ENCODE measurements around the gene KCND3.

Gene KCND3

DNA sequence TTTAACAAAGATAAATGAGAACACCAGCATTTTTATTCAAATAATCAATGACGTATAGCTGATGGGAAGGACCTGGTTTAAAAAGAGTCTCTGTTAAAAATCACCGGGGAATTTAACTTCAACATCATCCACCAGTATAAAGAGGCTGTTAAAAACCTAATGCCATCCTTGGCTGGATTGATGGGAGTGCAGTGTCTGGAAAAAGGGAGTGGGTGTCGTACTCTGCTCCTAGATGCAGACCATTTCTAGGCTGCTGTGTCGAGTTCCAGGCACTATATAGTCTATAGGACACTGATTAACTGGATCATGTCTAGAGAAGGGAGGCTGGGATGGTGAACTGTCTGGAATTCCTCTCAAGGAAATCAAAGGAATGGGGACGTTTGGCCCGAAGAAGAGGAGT lies 197.7 kb downstream of the KCND3 start:
- 72% methylated on average over 2 of the region's 6 CpGs for WGBS (ENCODE audit: insufficient coverage)
- no peak for DNase-seq
- ChIA-PET CTCF (interaction anchor here (1.5 to 1.6 kb wide), 2 partner anchors 14 to 545 kb away, joined by 3 to 5 read pairs; no protein-coding TSS in a partner anchor), POLR2A (no interaction called here)
- H3K36me3 ChIP-seq (ENCODE audit: control insufficient read depth in 4 of 4, insufficient read depth in 4 of 4, low read length in 3 of 4): no peaks in the 10 kb centered on the region
- H3K27ac ChIP-seq (ENCODE audit: insufficient read depth in 1 of 2, low read depth in 1 of 2, low read length in 2 of 2, poor library complexity in 1 of 2, severe bottlenecking in 2 of 2): no peak overlapping the region
- no peak overlapping the region for H3K4me3 ChIP-seq (ENCODE audit: control insufficient read depth in 1 of 7, extremely low read depth in 1 of 7, insufficient read depth in 4 of 7, low read depth in 2 of 7, low read length in 6 of 7)
- peaks cover 2 to 13% (median 6%) of the 10 kb centered on the region in 5 experiments for H3K27me3 ChIP-seq (replicated peaks in 2 of 5; ENCODE audit: control insufficient read depth in 4 of 5, insufficient read depth in 5 of 5, low read length in 4 of 5)
- no peaks in the 10 kb centered on the region for H3K4me1 ChIP-seq (ENCODE audit: control extremely low read depth in 1 of 4, control insufficient read depth in 4 of 4, insufficient read depth in 4 of 4, low read length in 3 of 4)
- H3K9me3 ChIP-seq (ENCODE audit: control extremely low read depth in 1 of 5, control insufficient read depth in 4 of 5, insufficient read depth in 2 of 5, low read depth in 1 of 5, low read length in 4 of 5): no peaks in the 10 kb centered on the region

DNA sequence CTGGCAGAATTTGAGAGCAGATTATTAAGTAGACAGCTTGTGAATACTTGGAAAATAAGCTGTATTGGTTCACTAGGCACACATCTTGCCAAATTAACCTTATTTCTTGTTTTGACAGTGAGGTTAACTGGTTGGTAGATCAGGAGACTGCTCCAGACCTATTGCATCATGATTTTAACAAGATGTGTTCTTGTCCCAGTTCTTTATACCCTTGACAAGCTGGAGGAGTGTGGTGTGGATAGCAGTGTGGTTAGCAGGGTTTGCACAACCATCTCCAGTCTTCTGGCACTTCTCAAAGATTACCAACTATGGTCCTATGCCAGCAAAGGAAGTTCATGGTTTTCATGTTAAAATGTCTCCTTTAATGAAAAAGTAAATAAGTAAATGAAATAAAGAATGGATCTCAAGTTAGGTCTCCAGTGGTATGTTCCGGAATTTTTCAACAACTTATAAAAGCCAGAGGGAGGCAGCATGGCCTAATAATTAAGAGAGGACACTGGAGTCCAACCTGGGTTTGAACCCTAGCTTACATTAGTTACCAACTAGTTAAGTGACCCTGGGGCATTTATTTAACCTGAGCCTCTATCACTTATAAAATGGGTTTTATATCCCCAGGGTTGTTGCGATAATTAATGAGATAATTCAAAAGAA lies 199.7 kb downstream of the KCND3 start:
- POLR2A ChIA-PET: no interaction called here
- H3K27me3 ChIP-seq (replicated peaks in 2 of 5; ENCODE audit: control insufficient read depth in 4 of 5, insufficient read depth in 5 of 5, low read length in 4 of 5): peaks cover 2 to 13% (median 6%) of the 10 kb centered on the region in 5 experiments
- DNase-seq: peak; percentile 8 to 10 (median 8)
- no peak overlapping the region for H3K4me3 ChIP-seq (ENCODE audit: control insufficient read depth in 1 of 7, extremely low read depth in 1 of 7, insufficient read depth in 4 of 7, low read depth in 2 of 7, low read length in 6 of 7)
- no peak overlapping the region for H3K27ac ChIP-seq (ENCODE audit: insufficient read depth in 1 of 2, low read depth in 1 of 2, low read length in 2 of 2, poor library complexity in 1 of 2, severe bottlenecking in 2 of 2)
- no peaks in the 10 kb centered on the region for H3K9me3 ChIP-seq (ENCODE audit: control extremely low read depth in 1 of 5, control insufficient read depth in 4 of 5, insufficient read depth in 2 of 5, low read depth in 1 of 5, low read length in 4 of 5)
- H3K4me1 ChIP-seq (ENCODE audit: control extremely low read depth in 1 of 4, control insufficient read depth in 4 of 4, insufficient read depth in 4 of 4, low read length in 3 of 4): no peaks in the 10 kb centered on the region
- H3K36me3 ChIP-seq (ENCODE audit: control insufficient read depth in 4 of 4, insufficient read depth in 4 of 4, low read length in 3 of 4): no peaks in the 10 kb centered on the region
- CTCF ChIA-PET: no interaction called here
- 50% methylated on average over 1 of the region's 2 CpGs for WGBS (ENCODE audit: insufficient coverage)

DNA sequence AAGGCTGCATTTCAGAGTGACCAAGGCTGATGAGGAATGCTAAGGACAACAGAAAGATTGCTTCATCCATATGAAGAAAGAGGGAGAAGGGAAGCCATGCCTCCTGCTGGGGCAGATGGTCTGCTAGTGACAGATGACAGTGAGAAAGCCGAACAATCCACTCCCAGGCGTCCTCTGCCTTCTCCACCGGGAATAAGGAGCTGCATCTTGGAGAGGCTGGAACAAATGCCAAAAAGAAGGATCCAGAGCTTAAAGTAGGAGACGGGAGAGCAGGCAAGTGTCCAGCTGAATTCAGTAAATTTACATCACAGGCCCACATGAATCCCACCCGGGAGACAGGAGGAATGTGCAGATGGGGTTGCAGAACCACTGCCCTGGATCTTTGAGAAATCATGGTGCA lies 200.3 kb downstream of the KCND3 start:
- ChIA-PET POLR2A (no interaction called here), CTCF (no interaction called here)
- Histone ChIP-seq H3K27ac (ENCODE audit: insufficient read depth in 1 of 2, low read depth in 1 of 2, low read length in 2 of 2, poor library complexity in 1 of 2, severe bottlenecking in 2 of 2) (no peak overlapping the region), H3K4me3 (ENCODE audit: control insufficient read depth in 1 of 7, extremely low read depth in 1 of 7, insufficient read depth in 4 of 7, low read depth in 2 of 7, low read length in 6 of 7) (no peak overlapping the region), H3K27me3 (replicated peaks in 2 of 5; ENCODE audit: control insufficient read depth in 4 of 5, insufficient read depth in 5 of 5, low read length in 4 of 5) (peaks cover 2 to 13% (median 6%) of the 10 kb centered on the region in 5 experiments), H3K4me1 (ENCODE audit: control extremely low read depth in 1 of 4, control insufficient read depth in 4 of 4, insufficient read depth in 4 of 4, low read length in 3 of 4) (no peaks in the 10 kb centered on the region), H3K36me3 (ENCODE audit: control insufficient read depth in 4 of 4, insufficient read depth in 4 of 4, low read length in 3 of 4) (no peaks in the 10 kb centered on the region), H3K9me3 (ENCODE audit: control extremely low read depth in 1 of 5, control insufficient read depth in 4 of 5, insufficient read depth in 2 of 5, low read depth in 1 of 5, low read length in 4 of 5) (no peaks in the 10 kb centered on the region)
- WGBS (ENCODE audit: insufficient coverage): 89% methylated on average over 5 of the region's 5 CpGs
- DNase-seq: no peak

DNA sequence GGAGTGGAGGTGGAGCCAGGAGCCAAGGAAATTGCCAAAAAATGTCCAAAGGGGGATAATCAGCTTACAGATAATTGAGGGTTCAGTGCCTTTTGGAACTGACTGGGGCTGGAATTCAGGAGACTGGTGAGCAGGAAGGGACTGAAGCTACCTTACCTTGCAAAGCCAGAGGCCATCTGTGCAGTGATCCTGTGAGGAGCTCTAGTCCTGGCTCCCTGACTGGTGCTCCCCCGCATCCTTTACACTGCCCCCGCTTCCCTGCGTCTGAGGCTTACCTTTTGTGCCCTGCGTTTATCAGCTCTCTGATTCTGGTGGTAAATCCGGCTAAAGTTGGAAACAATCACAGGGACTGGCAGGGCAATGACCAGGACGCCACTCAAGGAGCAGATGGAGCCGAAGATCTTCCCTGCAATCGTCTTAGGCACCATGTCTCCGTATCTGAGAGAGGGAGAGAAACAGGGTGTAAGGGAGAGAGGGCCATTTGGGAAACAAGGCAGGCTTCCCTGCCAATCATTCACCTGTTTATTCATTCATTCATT lies 202.7 kb downstream of the KCND3 start:
- no peak overlapping the region for H3K4me3 ChIP-seq (ENCODE audit: control insufficient read depth in 1 of 7, extremely low read depth in 1 of 7, insufficient read depth in 4 of 7, low read depth in 2 of 7, low read length in 6 of 7)
- WGBS (ENCODE audit: insufficient coverage): 97% methylated on average over 9 of the region's 9 CpGs
- H3K4me1 ChIP-seq (ENCODE audit: control extremely low read depth in 1 of 4, control insufficient read depth in 4 of 4, insufficient read depth in 4 of 4, low read length in 3 of 4): no peaks in the 10 kb centered on the region
- H3K27ac ChIP-seq (ENCODE audit: insufficient read depth in 1 of 2, low read depth in 1 of 2, low read length in 2 of 2, poor library complexity in 1 of 2, severe bottlenecking in 2 of 2): no peak overlapping the region
- peaks cover 0 to 6% (median 4%) of the 10 kb centered on the region in 5 experiments for H3K27me3 ChIP-seq (replicated peaks in 2 of 5; ENCODE audit: control insufficient read depth in 4 of 5, insufficient read depth in 5 of 5, low read length in 4 of 5)
- ChIA-PET CTCF (no interaction called here), POLR2A (no interaction called here)
- no peak for DNase-seq
- no peaks in the 10 kb centered on the region for H3K36me3 ChIP-seq (ENCODE audit: control insufficient read depth in 4 of 4, insufficient read depth in 4 of 4, low read length in 3 of 4)
- H3K9me3 ChIP-seq (ENCODE audit: control extremely low read depth in 1 of 5, control insufficient read depth in 4 of 5, insufficient read depth in 2 of 5, low read depth in 1 of 5, low read length in 4 of 5): no peaks in the 10 kb centered on the region

DNA sequence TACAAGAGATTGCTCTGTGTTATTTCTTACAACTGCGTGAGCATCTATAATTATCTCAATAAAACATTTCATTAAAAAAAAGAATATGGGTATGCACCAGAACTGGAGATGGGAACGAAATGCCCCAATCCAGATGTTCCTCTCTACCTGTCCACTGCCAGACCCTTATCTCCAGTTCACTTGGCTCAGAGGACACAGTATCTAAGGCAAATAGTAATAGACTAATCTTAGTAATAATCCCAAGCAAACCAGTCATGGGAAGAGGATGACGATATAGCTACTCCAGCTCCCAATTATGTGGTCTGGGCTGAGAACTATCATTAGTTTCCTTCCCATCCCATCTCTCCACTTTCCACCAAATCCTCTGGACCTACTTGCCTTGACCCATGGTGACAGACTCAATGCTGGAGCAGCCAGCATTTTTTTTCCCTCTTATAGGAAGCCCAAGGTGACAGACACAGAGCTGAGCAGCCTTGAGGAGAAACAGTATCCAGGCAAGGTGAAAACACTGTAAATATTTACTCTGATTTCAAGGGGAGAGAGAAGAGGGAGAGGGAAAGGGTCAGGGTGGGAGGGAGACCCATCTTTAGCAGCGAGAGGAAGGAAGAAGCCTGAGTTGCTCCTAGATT lies 205.1 kb downstream of the KCND3 start:
- POLR2A ChIA-PET: no interaction called here
- no peaks in the 10 kb centered on the region for H3K36me3 ChIP-seq (ENCODE audit: control insufficient read depth in 4 of 4, insufficient read depth in 4 of 4, low read length in 3 of 4)
- 100% methylated on average over 3 of the region's 4 CpGs for WGBS (ENCODE audit: insufficient coverage)
- peaks cover 0 to 4% (median 0%) of the 10 kb centered on the region in 5 experiments for H3K27me3 ChIP-seq (replicated peaks in 2 of 5; ENCODE audit: control insufficient read depth in 4 of 5, insufficient read depth in 5 of 5, low read length in 4 of 5)
- no peak for DNase-seq
- CTCF ChIA-PET: no interaction called here
- H3K9me3 ChIP-seq (ENCODE audit: control extremely low read depth in 1 of 5, control insufficient read depth in 4 of 5, insufficient read depth in 2 of 5, low read depth in 1 of 5, low read length in 4 of 5): no peaks in the 10 kb centered on the region
- no peak overlapping the region for H3K4me3 ChIP-seq (ENCODE audit: control insufficient read depth in 1 of 7, extremely low read depth in 1 of 7, insufficient read depth in 4 of 7, low read depth in 2 of 7, low read length in 6 of 7)
- H3K27ac ChIP-seq (ENCODE audit: insufficient read depth in 1 of 2, low read depth in 1 of 2, low read length in 2 of 2, poor library complexity in 1 of 2, severe bottlenecking in 2 of 2): no peak overlapping the region
- no peaks in the 10 kb centered on the region for H3K4me1 ChIP-seq (ENCODE audit: control extremely low read depth in 1 of 4, control insufficient read depth in 4 of 4, insufficient read depth in 4 of 4, low read length in 3 of 4)

DNA sequence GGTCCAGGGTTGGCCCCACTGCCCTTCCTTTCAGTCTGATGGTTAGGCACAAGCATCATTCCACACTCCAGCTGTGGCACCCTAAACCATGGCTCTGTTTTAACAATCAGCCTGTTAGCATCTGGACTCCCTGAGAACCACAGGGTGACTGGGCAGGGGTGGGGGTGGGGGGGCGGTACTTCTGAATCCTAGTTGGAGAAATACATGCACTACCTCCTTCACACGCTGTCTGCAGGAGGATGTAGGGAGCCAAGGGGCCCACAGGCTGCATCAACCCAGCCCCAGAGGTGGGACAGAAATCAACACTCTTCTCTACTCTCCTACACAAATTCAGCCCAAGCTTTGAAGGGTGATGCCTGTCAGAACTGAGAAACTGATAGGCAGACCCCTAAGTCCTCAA lies 209.9 kb downstream of the KCND3 start:
- POLR2A ChIA-PET: no interaction called here
- H3K27ac ChIP-seq (ENCODE audit: insufficient read depth in 1 of 2, low read depth in 1 of 2, low read length in 2 of 2, poor library complexity in 1 of 2, severe bottlenecking in 2 of 2): no peak overlapping the region
- H3K36me3 ChIP-seq (ENCODE audit: control insufficient read depth in 4 of 4, insufficient read depth in 4 of 4, low read length in 3 of 4): no peaks in the 10 kb centered on the region
- no CpG with 5 or more reads among the region's 2 CpGs for WGBS (ENCODE audit: insufficient coverage)
- H3K4me3 ChIP-seq (ENCODE audit: control insufficient read depth in 1 of 7, extremely low read depth in 1 of 7, insufficient read depth in 4 of 7, low read depth in 2 of 7, low read length in 6 of 7): no peak overlapping the region
- no peaks in the 10 kb centered on the region for H3K9me3 ChIP-seq (ENCODE audit: control extremely low read depth in 1 of 5, control insufficient read depth in 4 of 5, insufficient read depth in 2 of 5, low read depth in 1 of 5, low read length in 4 of 5)
- H3K4me1 ChIP-seq (ENCODE audit: control extremely low read depth in 1 of 4, control insufficient read depth in 4 of 4, insufficient read depth in 4 of 4, low read length in 3 of 4): no peaks in the 10 kb centered on the region
- CTCF ChIA-PET: no interaction called here
- H3K27me3 ChIP-seq (replicated peaks in 2 of 5; ENCODE audit: control insufficient read depth in 4 of 5, insufficient read depth in 5 of 5, low read length in 4 of 5): peaks cover 0 to 2% (median 0%) of the 10 kb centered on the region in 5 experiments
- DNase-seq: no peak

DNA sequence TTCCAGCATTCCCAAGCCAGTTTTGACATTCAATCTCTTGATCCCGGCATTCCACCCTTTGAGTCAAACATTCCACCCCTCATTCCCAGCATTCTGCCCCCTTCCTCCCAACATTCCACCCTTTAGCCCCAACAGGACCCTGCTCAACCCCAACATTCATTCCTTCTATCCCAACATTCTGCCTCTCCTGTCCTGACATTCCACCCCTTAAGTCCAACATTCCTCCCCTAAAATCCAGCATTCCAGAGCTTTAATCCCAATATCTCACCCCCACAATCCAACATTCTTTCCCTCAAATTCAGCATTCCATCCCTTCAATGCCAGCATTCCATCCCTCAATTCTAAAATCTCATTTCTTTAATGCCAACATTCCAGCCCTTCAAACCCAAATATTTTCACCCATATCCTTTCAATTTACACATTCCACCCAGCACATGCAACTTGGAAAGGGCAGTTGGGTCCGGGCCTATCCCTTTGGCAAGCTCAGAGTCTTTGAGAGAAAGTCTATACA lies 210.9 kb downstream of the KCND3 start:
- Histone ChIP-seq H3K27ac (ENCODE audit: insufficient read depth in 1 of 2, low read depth in 1 of 2, low read length in 2 of 2, poor library complexity in 1 of 2, severe bottlenecking in 2 of 2) (no peak overlapping the region), H3K36me3 (ENCODE audit: control insufficient read depth in 4 of 4, insufficient read depth in 4 of 4, low read length in 3 of 4) (no peaks in the 10 kb centered on the region), H3K9me3 (ENCODE audit: control extremely low read depth in 1 of 5, control insufficient read depth in 4 of 5, insufficient read depth in 2 of 5, low read depth in 1 of 5, low read length in 4 of 5) (no peaks in the 10 kb centered on the region), H3K27me3 (replicated peaks in 2 of 5; ENCODE audit: control insufficient read depth in 4 of 5, insufficient read depth in 5 of 5, low read length in 4 of 5) (peaks cover 0 to 2% (median 0%) of the 10 kb centered on the region in 5 experiments), H3K4me1 (ENCODE audit: control extremely low read depth in 1 of 4, control insufficient read depth in 4 of 4, insufficient read depth in 4 of 4, low read length in 3 of 4) (no peaks in the 10 kb centered on the region), H3K4me3 (ENCODE audit: control insufficient read depth in 1 of 7, extremely low read depth in 1 of 7, insufficient read depth in 4 of 7, low read depth in 2 of 7, low read length in 6 of 7) (no peak overlapping the region)
- ChIA-PET POLR2A (no interaction called here), CTCF (no interaction called here)
- 100% methylated on average over 1 of the region's 2 CpGs for WGBS (ENCODE audit: insufficient coverage)
- no peak for DNase-seq

Measured in common myeloid progenitor, CD34-positive (primary cell).